Stimulated activated naive CD8-positive, alpha-beta T cell treated with anti-CD3 and anti-CD28 coated beads, Interleukin-15, Interleukin-2, amounts not matched to agents 100 U/mL and 50 U/mL, for 24 hours (primary cell): ENCODE results near the gene SYCP3.
A peak's percentile ranks its signal among the peaks of the same experiment; 100 is the strongest.
"Not testable (repeated sequence)": the region's sequence is repeated elsewhere in the genome, so short reads cannot be mapped to it uniquely, and the experiment has no call there.

Source experiments
- ATAC-seq: fragments of 150-1000 bp; cut with Tn5 transposase; one replicate; pipeline ENCODE4 v1.10.0; 2021
- DNase-seq: peaks from one replicate; pipeline ENCODE4 v3.0.0; 2021

Gene SYCP3

DNA sequence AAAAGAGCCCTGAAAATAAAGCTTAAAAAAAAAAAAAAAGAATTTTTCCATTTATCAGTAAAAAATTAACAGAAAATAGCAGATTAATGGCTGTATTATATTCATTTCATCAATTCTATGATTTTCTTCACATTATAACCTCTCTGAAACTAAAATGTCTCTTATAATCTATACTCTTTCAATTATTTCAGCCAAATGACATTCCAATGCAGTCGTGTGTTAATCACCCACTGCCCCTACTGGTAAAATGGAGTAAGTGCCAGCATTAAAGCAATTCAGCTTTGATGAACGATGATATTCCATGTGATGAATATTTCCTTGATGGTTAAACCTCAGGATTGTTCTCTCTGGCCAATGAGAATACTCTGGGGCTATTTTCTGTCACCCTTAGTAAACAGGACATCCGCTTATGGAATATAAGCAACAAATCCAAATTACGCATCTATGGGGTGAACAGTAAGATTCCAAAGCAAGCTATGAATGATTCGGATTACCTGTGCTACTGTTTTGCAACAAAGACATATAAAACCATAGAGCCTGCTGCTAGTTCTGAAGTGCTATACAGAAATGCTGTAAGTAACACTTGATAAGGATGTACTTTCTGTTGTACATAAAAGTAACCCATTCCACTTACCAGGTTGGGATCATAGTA, 20.3 kb upstream of the SYCP3 start:
- no peak for ATAC-seq
- DNase-seq: no peak

DNA sequence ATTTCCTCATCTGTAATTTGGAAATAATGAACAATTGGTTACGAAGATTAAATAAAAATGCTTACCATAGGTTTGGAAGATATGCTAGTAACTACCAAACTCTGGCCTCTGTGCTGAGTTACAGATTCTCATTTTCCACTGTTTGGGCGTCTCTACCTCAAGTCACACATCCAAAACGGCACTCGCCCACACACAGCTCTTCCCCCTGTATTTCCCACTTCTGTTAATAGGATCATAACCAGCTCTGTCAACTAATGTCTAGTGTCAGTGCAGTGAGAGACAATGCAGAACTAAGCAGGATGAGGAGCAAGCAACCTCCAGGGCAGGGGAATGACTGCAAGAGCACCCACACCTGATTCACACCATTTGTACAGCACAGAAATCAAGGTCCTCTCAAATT, 10.9 kb upstream of the SYCP3 start:
- DNase-seq (no peak), ATAC-seq (no peak)

DNA sequence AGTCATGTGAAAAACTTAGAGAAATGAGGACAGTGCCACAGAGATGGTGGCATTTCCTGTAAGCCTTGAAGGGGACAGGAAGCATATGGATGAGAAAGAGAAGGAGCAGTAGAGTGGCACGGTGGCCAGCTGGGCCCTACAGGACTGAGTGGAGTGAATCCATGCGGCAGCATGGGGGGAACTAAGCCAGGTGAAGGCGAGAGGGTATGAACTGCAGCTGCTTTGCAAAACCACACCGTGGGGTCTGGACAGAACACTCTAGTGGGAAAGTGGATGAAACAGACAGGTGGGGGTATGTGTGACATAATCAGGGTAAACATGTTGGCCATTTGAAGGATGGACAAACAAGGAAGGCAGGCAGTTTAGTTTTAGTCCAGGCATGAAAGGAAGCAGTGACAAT, 10.4 kb upstream of the SYCP3 start:
- ATAC-seq (no peak), DNase-seq (no peak)

DNA sequence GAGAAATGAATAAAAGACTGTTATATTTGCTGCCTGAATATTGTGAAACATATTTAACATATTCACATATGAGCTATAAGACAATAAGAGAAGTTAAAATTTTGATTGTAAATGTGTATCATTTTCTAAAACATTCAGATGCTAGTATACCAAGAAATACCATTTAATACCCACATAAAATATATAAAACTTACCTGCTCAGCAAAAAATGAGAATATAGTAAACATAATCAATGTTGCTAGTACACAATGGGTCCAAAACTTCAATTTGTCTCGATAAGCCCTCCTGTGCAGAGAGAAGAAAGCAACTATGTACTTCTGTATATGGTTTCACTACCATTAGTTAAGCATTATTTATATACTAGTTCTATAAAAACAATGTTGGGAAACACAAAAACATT, 9.6 kb upstream of the SYCP3 start:
- ATAC-seq (no peak), DNase-seq (no peak)

DNA sequence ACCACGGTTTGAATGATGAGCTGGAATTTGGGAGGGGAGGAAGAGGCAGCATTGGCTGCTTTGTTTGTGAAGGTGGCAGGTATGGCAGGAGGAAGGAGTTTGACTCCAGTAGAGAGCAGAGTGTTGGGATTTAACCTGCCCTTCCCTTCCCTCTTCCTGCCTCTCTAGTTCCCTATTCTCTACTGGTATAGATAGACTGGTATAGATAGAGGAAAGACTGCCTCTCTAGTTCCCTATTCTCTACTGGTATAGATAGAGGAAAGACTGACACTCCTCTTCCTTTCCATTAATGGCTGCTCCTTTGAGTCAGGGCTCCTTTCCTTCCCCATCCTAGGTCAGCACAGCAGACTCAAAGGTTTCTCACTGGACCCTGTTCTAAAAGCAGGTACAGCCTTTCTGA, 8.4 kb upstream of the SYCP3 start:
- no peak for ATAC-seq

DNA sequence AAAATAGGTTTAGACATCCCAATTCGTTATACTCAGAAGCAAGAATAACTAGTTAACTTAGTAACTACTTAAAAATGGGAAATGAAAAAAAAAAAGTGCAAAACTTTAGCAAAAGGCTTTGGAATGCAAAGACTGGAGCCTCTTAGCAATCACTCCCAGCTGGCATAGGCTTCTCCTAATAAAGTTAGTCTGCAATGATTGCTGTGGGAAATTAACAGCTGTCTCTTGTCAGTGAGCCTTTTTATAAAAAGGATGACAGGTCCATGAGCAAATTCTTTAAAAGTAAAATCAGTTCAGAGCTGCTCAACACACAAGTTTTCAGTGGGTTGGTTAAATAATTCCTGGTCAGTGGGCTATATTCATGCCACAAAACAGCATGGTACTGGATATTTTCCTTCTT, 7.4 kb upstream of the SYCP3 start:
- ATAC-seq (no peak), DNase-seq (no peak)

More for the DNA sequence above, 8.4 kb upstream of the SYCP3 start:
- DNase-seq: no peak

DNA sequence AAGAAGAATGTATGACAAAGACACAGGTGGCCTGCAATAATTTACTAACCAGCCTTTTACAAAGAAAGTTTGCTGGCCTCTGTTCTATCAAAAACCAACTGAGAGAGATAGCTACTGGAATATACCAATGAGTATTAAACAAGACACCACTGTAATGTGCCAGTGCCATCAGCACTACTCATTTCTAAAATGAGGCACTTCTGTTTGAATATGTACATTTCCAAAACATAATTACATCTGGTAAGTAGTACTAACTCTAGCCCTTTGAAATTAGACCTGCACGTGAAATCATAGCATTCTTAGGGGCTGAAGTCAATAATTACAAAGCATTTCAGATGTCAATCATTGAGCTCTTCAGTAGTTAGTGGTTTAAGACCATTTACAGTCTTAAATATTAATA, 6.9 kb upstream of the SYCP3 start:
- DNase-seq: no peak
- ATAC-seq: no peak

DNA sequence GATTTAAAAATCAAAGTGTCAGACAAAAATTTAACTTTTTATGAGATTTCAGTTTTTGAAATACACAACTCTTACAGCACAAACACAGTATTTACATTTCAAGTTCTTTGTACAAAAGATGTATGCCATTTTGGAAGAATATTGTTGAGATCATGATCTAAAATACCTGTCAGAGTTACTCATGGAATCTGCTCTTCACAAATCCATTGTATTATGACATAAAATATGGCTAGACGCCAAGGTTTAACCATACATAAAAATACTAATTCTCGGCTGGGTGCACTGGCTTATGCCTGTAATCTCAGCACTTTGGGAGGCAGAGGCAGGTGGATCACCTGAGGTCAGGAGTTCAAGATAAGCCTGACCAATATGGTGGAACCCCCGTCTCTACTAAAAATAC, 6.2 kb upstream of the SYCP3 start:
- DNase-seq: no peak
- ATAC-seq: no peak

DNA sequence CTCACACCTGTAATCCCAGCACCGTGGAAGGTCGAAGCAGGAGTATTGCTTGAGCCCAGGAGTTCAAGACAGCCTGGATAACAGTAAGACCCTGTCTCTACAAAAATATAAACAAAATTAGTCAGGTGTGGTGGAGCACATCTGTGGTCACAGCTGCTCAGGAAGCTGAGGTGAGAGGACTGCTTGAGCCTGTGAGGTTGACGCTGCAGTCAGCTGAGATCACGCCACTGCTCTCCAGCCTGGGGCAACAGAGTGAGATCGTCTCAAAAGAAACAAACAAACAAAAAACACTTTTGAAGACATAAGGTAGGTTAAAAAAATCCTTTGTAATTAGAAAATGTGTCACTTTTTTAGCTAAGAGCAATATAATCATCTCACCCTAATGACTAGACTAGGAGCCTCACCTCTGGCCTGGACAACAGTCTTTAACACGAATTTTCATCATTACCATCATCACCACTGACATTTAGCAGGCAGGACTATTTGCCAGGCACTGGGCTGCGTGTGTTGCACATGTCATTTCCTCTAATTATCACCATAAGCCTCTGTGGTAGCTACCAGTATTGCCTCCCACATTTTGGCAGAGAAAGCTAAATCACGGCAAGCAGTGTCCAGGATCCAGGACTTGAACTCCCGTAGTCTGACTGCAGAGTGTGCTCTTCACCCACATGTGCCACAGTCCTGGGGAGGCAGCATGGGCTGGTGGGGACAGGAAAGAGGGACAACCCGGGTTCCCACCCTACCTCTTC, 4.6 kb upstream of the SYCP3 start:
- DNase-seq (peak; percentile 18), ATAC-seq (peak; percentile 43)

DNA sequence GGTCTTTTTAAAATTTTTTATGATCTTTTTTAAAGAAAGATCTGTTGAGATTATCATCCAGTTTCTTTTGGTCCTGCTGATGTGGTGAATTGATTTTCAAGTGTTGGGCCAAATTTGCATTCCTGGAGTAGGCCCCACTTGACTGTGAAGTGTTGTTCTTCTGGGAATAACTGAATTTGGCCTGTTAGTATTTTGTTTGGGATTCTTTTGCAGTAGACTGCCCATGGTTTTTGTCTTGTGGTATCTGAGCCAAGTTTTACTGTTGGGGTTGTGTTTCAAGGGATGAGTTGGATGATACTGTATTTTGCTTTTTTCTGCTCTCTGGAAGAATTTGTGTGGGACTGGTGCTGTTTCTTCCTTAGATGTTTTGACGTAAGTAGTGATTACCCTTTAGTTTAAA, 4.0 kb upstream of the SYCP3 start:
- ATAC-seq (no peak), DNase-seq (no peak)

DNA sequence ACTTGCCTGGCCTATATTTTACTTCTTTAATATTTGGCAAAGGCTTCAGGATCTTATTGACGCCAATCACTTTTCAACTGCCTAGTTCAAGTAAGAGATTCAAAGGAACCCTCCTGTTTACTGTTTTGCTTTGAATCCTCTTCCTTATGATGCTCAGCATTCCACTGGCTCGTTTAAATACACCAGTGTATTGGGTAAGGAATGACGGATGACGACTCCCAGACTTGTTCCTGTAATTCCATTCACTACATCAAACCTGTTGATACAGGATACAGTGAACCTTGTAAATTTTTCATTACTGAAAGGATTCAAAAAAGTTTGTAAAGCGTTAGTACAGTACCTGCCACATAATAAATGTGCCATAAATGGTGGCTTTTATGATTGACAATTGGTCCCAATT, 1.7 kb upstream of the SYCP3 start:
- DNase-seq: no peak
- no peak for ATAC-seq

DNA sequence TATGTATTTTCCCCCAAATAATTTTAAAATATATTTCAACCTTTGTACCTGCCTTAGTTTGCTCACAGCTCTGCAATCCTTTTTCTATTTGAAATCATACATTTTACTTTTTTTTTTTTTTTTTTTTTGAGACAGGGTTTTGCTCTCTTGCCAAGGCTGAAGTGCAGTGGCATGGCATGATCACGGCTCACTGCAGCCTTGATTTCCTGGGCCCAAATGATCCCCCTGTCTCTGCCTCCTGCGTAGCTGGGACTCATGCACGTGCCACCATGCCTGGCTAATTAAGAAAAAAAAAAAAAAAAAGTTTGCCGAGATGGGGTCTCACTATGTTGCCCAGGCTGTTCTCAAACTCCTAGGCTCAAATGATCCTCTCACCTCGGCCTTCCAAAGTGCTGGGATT, 1.3 kb upstream of the SYCP3 start:
- DNase-seq (no peak), ATAC-seq (no peak)

DNA sequence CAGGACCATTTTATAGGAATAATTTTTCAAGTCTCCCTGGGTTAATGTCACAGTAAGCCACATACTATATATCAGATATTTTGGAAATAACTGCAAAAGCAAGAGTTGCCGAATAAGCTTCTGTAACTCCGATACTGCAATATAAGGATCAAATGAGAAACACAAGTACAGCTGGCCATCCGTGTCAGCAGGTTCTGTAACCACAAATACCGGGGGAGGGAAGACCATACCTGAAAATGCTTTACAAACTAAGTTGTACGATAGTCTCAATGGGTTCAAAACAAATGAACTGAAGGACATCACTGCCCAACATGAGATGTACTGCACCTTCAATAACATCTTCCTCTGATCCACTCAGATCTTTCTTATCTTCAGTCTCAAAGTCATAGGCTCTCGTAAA, 1.8 kb downstream of the SYCP3 start:
- ATAC-seq (no peak), DNase-seq (no peak)

DNA sequence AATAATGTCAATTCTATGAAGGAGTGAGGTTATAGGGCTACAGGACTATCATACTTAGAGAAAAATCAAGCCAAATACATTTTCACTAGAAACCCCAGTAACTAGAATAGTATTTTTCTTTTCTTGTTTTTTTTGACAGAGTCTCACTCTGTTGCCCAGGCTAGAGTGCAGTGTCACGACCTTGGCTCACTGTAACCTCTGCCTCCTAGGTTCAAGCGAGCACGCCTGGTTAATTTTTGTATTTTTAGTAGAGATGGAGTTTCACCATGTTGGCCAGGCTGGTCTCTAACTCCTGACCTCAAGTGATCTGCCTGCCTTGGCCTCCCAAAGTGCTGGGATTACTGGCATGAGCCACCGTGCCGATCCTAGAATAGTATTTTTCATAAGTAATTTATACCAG, 4.8 kb downstream of the SYCP3 start:
- ATAC-seq, DNase-seq: not testable (repeated sequence)

DNA sequence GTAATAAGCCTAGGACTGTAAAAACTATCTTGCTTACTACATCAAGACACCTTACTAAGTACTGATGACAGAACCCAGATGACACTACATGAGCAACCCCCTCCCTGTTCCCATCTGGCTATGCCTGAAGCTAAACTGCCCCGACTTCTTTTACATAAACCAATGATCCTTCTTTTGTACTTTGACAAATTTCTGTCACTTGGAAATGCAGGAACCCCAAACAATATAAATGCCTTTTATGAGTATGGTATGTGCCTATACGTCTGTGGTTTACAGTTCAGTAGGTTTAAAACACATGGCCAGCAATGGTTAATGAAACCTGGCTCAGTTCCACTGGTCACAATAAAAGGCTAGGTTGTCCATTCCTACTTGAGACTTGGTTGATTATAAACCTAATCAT, 6.1 kb downstream of the SYCP3 start:
- ATAC-seq (no peak), DNase-seq (no peak)

DNA sequence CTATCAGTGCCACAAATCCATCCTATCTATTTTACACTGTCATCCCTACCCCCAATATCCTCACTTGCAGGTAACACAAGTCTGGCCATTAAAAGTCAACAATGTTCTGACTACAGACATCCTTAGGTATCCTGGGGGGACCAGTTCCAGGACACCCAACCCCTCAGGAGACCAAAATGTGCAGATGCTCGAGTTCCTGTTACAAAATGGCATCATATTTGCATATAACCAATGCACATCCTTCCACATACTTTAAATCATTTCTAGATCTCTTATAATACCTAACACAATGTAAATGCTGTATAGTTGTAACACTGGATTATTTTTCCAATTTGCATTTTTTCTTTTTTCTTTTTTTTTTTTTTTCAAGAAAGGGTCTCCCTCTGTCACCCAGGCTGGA, 6.9 kb downstream of the SYCP3 start:
- no peak for DNase-seq
- ATAC-seq: no peak

DNA sequence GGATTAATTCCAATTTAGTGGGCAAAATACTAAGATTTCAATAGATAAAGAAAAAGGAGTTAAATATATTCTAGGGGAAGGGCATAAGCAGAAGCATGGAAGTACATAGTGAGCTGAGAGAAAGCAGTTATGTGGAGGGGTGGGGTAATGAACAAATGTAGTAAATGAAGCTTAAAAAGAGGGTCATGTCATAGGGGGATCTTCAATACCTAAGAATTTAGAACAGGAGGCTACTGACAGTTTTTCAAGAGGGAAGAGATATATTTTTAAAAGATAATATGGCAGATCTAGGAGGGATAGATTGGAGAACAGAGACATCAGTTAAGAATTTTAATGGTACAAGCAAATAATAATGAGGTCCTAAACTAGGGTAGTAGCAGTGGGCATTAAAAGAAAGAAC, 9.4 kb downstream of the SYCP3 start:
- DNase-seq: no peak
- no peak for ATAC-seq

DNA sequence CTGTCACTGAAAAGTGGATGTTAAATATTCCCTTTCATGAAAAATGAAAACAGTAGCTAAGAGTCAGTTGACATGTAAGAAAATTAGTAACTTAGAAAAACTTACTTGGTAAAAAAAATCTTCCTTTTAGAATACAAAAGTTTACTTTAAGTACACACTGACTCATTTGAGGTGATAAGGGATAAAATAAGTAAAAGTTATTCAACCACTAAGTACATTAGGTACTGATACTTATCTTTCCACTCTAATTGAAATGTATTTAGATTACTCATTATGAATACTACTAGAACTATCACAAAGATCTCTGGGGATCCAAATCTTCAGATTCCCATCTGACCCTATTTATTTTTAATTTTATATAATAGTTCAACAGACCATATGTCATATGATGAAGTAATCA, 12.2 kb downstream of the SYCP3 start:
- no peak for ATAC-seq

DNA sequence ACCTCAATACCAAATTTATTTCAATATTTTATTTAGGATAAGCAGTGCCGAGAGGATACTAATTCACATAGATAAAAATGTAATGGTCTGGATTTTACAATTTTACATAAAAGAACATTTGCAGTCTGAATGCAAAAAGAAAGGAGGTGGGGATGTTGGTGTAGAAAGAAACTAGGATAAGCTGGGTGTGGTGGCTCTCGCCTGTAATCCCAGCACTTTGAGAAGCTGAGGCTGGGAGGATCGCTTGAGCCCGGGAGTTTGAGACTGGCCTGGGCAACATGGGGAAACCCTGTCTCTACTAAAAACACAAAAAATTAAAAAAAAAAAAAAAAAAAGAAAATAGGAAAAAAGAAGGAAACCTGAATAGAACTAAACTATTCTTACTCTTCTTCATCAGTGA, 16.9 kb downstream of the SYCP3 start:
- ATAC-seq: no peak
- DNase-seq: no peak

More for the DNA sequence above, 12.2 kb downstream of the SYCP3 start:
- DNase-seq: no peak

DNA sequence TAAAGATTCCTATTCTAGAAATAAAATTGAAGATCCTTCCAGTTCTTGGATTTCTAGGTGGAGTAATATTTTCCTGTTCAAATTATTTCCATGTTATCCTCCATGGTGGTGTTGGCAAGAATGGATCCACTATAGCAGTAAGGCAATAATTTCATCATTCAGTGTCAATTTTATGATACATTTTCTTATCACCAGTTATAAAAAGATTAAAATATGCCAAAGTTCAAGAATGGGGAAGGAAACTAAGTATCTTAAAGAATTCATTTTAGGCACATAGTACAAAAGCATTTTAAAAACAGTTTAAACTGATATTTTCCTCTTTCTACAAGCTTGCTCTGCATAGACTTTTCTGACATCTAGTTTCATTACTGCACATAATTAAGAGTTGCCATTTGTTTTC, 19.1 kb downstream of the SYCP3 start:
- DNase-seq: no peak
- ATAC-seq: no peak

DNA sequence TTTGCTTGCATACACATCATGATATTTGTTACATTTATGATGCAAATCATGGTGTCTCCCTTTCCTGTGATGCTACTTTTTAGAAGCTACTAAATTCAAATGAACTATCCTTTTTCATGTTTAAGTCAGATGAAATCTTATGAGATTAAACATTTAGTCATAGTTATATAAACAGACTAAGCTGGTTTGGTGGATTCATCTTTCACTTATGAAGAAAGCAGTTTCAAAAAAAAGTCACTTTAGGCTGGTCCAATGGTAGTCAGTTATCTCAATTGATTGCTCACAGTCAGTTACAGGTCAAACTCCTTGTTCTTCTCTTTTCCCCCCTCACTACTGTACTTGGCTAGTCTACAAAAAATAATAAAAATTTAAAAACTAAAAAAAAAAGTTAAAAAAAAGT, 19.7 kb downstream of the SYCP3 start:
- DNase-seq: no peak
- no peak for ATAC-seq

DNA sequence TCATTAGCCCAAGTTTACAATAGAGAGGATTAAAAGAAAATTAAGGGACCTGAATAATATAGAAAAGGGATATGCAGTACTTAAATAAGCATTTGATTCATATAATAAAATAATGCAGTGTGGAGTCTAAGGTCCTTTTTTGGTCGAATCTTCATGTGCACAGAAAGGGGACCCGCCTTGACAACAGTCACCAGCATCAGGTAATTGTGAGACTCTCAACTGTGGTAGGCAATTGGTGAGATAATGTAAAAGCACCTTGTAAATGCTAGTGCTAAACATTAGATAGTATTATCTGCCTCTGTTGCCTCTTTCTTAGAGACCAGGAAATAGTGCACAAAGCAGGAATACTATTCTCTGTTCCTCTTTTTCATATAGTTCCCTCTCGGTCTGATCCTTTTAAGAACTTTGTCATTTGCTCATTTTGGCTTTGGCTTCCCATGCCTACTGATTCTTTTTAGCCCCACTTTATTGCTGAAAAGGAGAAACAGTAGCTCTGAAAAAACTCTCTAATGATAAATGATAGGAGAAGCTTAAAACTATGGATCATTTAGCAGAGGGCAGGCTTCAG, 24.3 kb downstream of the SYCP3 start:
- ATAC-seq (no peak), DNase-seq (no peak)

DNA sequence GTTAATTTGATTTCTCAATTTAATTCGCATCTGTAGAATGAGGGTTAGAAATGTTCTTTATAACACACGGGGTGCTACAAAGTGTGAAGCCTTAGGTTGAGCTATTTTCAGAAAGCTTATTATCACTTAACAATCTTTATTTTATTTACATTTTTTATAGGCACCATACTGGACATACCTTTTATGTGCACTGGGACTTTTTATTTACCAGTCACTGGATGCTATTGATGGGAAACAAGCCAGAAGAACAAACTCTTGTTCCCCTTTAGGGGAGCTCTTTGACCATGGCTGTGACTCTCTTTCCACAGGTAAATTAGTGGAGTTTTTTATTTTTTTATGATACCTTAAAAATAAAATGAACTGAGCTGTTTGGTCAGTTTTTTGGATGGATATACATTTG, 25.3 kb downstream of the SYCP3 start:
- DNase-seq (no peak), ATAC-seq (no peak)
